ENCODE measurements around the gene DMKN.

DNA sequence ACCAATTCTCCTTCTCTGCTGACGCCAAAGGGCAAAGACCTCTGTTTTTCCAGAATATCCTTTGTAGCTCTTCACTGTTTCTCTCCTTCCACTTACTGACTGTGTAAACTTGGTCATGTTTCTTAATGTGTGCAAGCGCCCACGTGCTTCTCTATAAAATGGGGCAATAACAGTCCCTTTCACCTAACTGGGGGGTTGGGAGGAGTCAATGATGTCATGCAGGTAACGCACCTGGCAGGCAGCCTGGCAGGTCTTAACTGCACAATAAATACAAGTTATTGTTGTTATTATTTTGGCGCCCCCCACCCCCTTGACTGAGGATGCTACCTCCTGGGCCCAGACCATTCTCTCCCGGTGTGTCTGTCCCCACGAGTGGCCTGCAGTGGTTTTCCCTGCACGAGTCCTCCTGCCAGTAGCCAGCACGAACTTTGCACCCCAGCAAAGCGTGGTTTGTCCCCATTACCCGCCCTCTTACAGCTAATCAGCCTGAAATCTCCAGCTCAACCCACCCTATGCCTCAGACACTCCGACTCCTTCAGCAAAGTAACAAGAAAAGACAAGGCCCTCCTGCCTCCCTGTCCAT is 9.4 kb upstream of the DMKN start:
- TF ChIP-seq, protein P1, sequence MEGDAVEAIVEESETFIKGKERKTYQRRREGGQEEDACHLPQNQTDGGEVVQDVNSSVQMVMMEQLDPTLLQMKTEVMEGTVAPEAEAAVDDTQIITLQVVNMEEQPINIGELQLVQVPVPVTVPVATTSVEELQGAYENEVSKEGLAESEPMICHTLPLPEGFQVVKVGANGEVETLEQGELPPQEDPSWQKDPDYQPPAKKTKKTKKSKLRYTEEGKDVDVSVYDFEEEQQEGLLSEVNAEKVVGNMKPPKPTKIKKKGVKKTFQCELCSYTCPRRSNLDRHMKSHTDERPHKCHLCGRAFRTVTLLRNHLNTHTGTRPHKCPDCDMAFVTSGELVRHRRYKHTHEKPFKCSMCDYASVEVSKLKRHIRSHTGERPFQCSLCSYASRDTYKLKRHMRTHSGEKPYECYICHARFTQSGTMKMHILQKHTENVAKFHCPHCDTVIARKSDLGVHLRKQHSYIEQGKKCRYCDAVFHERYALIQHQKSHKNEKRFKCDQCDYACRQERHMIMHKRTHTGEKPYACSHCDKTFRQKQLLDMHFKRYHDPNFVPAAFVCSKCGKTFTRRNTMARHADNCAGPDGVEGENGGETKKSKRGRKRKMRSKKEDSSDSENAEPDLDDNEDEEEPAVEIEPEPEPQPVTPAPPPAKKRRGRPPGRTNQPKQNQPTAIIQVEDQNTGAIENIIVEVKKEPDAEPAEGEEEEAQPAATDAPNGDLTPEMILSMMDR (IDR thresholded peaks at IDR 0.05): no peak
- TF ChIP-seq POLR2A (IDR thresholded peaks at IDR 0.05) (no peak), POLR2AphosphoS5 (IDR thresholded peaks at IDR 0.05) (no peak)
